Activated naive CD4-positive, alpha-beta T cell treated with anti-CD3 and anti-CD28 coated beads, Interleukin-2, amount 50 U/mL, for 24 hours (primary cell): ENCODE results near the gene BARX2.

Experiments
- H3K27ac Mint-ChIP-seq: one replicate; pipeline ENCODE4 v1.8.0; 2021; ENCODE audit warnings: mild to moderate bottlenecking, mixed read lengths
- H3K27me3 Mint-ChIP-seq: one replicate; pipeline ENCODE4 v1.8.0; 2021; ENCODE audit warnings: mixed read lengths
- H3K36me3 Mint-ChIP-seq: one replicate; pipeline ENCODE4 v1.8.0; 2021; ENCODE audit warnings: mixed read lengths
- H3K4me1 Mint-ChIP-seq: one replicate; pipeline ENCODE4 v1.8.0; 2021; ENCODE audit warnings: mixed read lengths
- H3K4me3 Mint-ChIP-seq: one replicate; pipeline ENCODE4 v1.8.0; 2021; ENCODE audit warnings: mild to moderate bottlenecking, mixed read lengths
- H3K9me3 Mint-ChIP-seq: one replicate; pipeline ENCODE4 v1.8.0; 2021; ENCODE audit warnings: mixed read lengths

The BARX2 gene

GRCh38 chr11:129458756-129459535 lies 83.3 kb downstream of the BARX2 start:
- Mint-ChIP-seq H3K36me3 (peaks cover 3% of the 10 kb centered on the region), H3K27me3 (peaks cover 5% of the 10 kb centered on the region), H3K4me3 (no peak overlapping the region), H3K4me1 (no peaks in the 10 kb centered on the region), H3K9me3 (no peaks in the 10 kb centered on the region), H3K27ac (no peak overlapping the region)

DNA sequence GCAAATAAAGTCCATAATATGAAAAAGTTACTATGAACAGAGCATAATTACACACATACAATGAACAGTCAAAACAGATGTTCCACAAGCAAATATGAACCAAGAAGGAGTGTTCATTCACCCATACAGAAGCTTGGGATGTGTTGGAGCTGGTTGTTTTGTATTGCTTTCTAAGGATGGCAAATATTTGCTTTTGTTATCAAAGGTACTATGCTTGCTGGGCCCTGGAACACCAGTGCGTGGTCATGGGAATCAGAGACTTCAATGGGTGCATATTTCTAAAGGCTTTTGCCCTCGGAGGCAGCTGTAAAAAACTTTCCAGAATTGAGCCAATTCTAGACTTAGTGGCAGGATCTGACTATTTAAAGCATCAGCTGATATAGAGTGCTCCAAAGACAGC lies 85.1 kb downstream of the BARX2 start:
- Mint-ChIP-seq H3K27me3 (peaks cover 13% of the 10 kb centered on the region), H3K4me1 (no peaks in the 10 kb centered on the region), H3K9me3 (no peaks in the 10 kb centered on the region), H3K27ac (no peak overlapping the region), H3K36me3 (peaks cover 5% of the 10 kb centered on the region), H3K4me3 (no peak overlapping the region)

DNA sequence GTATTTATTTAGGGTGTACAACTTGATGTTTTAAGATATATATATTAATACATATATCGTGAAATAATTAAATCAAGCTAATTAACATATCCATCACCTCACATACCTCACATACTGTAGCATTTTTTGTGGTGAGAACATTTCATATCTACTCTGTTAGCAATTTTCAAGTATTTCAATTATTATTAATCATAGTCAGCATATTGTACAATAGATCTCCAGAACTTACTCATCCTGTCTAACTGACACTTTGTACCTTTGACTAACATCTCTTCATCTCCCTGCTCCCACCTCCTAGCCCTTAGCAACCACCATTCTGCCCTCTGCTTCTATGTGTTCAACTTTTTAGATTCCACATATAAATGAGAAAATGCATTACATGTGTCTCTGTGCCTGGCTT lies 108.4 kb downstream of the BARX2 start:
- H3K36me3 Mint-ChIP-seq = no peaks in the 10 kb centered on the region
- H3K4me1 Mint-ChIP-seq = no peaks in the 10 kb centered on the region
- H3K4me3 Mint-ChIP-seq = no peak overlapping the region
- no peaks in the 10 kb centered on the region for H3K9me3 Mint-ChIP-seq
- H3K27ac Mint-ChIP-seq = no peak overlapping the region
- H3K27me3 Mint-ChIP-seq = peaks cover 10% of the 10 kb centered on the region

- Mint-ChIP-seq H3K27me3 (peaks cover 14% of the 10 kb centered on the region), H3K9me3 (no peaks in the 10 kb centered on the region), H3K36me3 (no peaks in the 10 kb centered on the region), H3K4me1 (no peaks in the 10 kb centered on the region), H3K4me3 (no peak overlapping the region), H3K27ac (no peak overlapping the region)
Measured at GRCh38 chr11:129489249-129489648, 113.6 kb downstream of the BARX2 start.

GRCh38 chr11:129490004-129490403 lies 114.4 kb downstream of the BARX2 start:
- H3K36me3 Mint-ChIP-seq = no peaks in the 10 kb centered on the region
- H3K4me3 Mint-ChIP-seq = no peak overlapping the region
- no peak overlapping the region for H3K27ac Mint-ChIP-seq
- peaks cover 14% of the 10 kb centered on the region for H3K27me3 Mint-ChIP-seq
- no peaks in the 10 kb centered on the region for H3K9me3 Mint-ChIP-seq
- no peaks in the 10 kb centered on the region for H3K4me1 Mint-ChIP-seq

DNA sequence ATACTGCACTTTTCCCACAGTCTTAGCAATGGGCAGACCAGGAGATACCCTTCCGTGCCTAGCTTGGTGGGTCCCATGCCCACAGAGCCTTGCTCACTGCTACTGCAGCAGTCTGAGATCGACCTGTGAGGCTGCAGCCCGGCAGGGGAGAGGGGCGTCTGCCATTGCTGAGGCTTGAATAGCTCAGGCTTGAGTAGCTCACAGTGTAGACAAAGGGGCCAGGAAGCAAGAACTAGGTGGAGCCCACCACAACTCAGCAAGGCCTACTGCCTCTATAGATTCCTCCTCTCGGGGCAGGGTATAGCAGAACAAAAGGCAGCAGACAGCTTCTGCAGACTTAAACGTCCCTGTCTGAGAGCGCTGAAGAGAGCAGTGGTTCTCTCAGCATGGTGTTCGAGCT lies 118.1 kb downstream of the BARX2 start:
- no peaks in the 10 kb centered on the region for H3K4me1 Mint-ChIP-seq
- H3K27ac Mint-ChIP-seq = no peak overlapping the region
- peaks cover 10% of the 10 kb centered on the region for H3K27me3 Mint-ChIP-seq
- H3K36me3 Mint-ChIP-seq = no peaks in the 10 kb centered on the region
- H3K9me3 Mint-ChIP-seq = peaks cover 8% of the 10 kb centered on the region
- no peak overlapping the region for H3K4me3 Mint-ChIP-seq
